Stimulated activated CD8-positive, alpha-beta memory T cell treated with anti-CD3 and anti-CD28 coated beads, Interleukin-12 subunit alpha, Interleukin-12 subunit beta, amount 100 ng/mL, for 24 hours (primary cell): ENCODE data around the gene DYSF.

Experiments
- DNase-seq: peaks from one replicate; pipeline ENCODE4 v3.0.0-alpha.2; 2020; ENCODE audit errors: extremely low read depth

The DYSF gene

GRCh38 chr2:71725836-71726235 is 272.5 kb downstream of the DYSF start:
- no peak for DNase-seq

GRCh38 chr2:71727562-71727961 is 274.2 kb downstream of the DYSF start:
- no peak for DNase-seq

- DNase-seq: no peak
These were observed 274.7 kb downstream of the DYSF start for GRCh38 chr2:71728036-71728435.

GRCh38 chr2:71730785-71731383 is 277.5 kb downstream of the DYSF start:
- no peak for DNase-seq

DNA sequence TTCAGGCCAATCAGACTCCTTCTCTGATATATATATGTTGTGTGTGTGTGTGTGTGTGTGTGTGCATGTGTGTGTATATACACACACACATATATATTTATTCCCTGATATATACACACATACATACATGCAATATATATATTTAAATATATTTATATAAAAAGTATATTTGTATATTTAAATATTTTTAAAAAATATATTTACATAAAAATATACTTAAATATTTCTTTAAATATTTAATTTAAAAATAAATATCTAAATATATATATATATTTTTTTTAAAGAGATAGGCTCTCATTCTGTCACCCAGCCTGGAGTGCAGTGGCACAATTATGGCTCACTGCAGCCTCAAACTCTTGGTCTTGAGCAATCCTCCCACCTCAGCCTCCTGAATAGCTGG is 281.3 kb downstream of the DYSF start:
- DNase-seq: no peak

DNA sequence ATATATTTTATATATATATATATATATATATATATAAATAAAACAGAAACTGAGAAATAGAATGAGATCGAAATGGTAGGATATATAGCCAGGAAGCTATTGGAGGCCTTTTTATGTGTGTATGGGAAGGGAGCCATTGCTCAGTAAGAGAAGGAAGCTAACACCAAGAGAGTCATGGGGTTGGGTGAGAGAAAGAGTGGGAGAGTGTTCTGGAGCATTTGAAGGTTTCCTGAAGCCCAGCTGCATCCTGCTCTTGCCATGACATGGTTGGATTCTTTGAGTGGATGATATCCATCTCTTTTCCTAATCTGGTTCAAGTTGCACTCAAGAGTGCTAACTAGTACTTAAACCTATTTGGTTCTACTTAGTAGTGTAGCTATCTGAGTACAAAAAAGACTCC is 282.3 kb downstream of the DYSF start:
- DNase-seq: no peak
